K562 (cell line): Measurements from ENCODE around the gene ELMO3. TPM values are rescaled to one million over a fixed set of nuclear protein-coding genes. Genes with fewer than 3 reads are reported as not detected.
A peak's percentile ranks its signal among the peaks of the same experiment; 100 is the strongest.

Experiments used
- CBX3 ChIP-seq, 2 experiments: IDR thresholded peaks; 1 replicate in 1 of 2; 2 replicates in 1 of 2; pipeline ENCODE4 v1.6.1; 2012; ENCODE audit warnings: inconsistent platforms in 2 of 2, low read length in 2 of 2, borderline replicate concordance in 1 of 2, control low read depth in 1 of 2
- CC2D1A ChIP-seq: fragments of 450-650 bp; IDR thresholded peaks from 2 replicates; pipeline ENCODE4 v1.6.1; 2017; ENCODE audit warnings: mild to moderate bottlenecking
- CHCHD3 ChIP-seq: fragments of 250-450 bp; sonication (Bioruptor Pico); IDR thresholded peaks from 2 replicates; pipeline ENCODE4 v2.1.2; 2022; ENCODE audit warnings: mild to moderate bottlenecking
- HNRNPLL ChIP-seq: fragments of 200-400 bp; formaldehyde crosslinking; IDR thresholded peaks from 2 replicates; pipeline ENCODE4 v1.6.1; 2017; ENCODE audit warnings: low read length, low read depth, mild to moderate bottlenecking; ENCODE audit not compliant: poor library complexity, severe bottlenecking
- MAZ ChIP-seq, 2 experiments: fragments of 450-650 bp in 1 of 2; sonication (generic) in 1 of 2; formaldehyde crosslinking; IDR thresholded peaks in 1 of 2; conservative IDR thresholded peaks in 1 of 2; 2 replicates each; pipeline versions ENCODE4 v1.4.0 to v1.5.0; 2020; ENCODE audit warnings: mild to moderate bottlenecking in 1 of 2, missing genetic modification reagents in 1 of 2
- PML ChIP-seq: IDR thresholded peaks from 2 replicates; pipeline ENCODE4 v1.6.1; 2012; ENCODE audit warnings: low read length, inconsistent platforms
- POLR2B ChIP-seq: fragments of 450-650 bp; IDR thresholded peaks from 2 replicates; pipeline ENCODE4 v1.6.1; 2018; ENCODE audit warnings: low read depth; ENCODE audit not compliant: partially characterized antibody
- RNF2 ChIP-seq: sonication (generic); IDR thresholded peaks from 2 replicates; pipeline ENCODE4 v1.6.1; 2016
- polyA plus RNA-seq, 8 experiments: library from polyadenylated mRNA; depleted of rRNA in 4 of 8; stranded (reverse) in 5 of 8; unstranded in 3 of 8; fragments of >200 nt; fragmentation: Nextera tagmentation in 2 of 8; fragmentation: Illumina TruSeq in 1 of 8; extraction: Ambion mirVana in 2 of 8; extraction: Trizol in 1 of 8; gene quantifications; 2 replicates each; pipeline versions ENCODE4 v1.2.1 to v1.2.3, GENCODE V29; 2011 to 2014; ENCODE audit warnings: inconsistent platforms in 1 of 8, missing spikeins in 1 of 8
- total RNA-seq, 7 experiments: library from RNA; depleted of rRNA in 6 of 7; stranded (reverse); fragments of >200 nt in 6 of 7; fragmentation: Illumina TruSeq in 2 of 7; extraction: Trizol in 2 of 7; gene quantifications; 2 replicates each; pipeline versions ENCODE4 v1.2.1 to v1.2.3, GENCODE V29; 2011 to 2021; ENCODE audit warnings: low replicate concordance in 1 of 7
- TF ChIP-seq, protein P1 (sequence below): fragments of 200-800 bp; sonication (Bioruptor generic); IDR thresholded peaks from 2 replicates; pipeline ENCODE4 v1.6.1; 2017; ENCODE audit warnings: missing genetic modification characterization, missing compliant biosample characterization
- TF ChIP-seq, protein P2 (sequence below): sonication (generic); formaldehyde crosslinking; IDR thresholded peaks from 2 replicates; pipeline ENCODE4 v1.8.0; 2022; ENCODE audit warnings: missing genetic modification reagents, mild to moderate bottlenecking, borderline replicate concordance
- TF ChIP-seq, protein P3 (sequence below): fragments of 450-650 bp; IDR thresholded peaks from 2 replicates; pipeline ENCODE4 v1.6.1; 2016; ENCODE audit warnings: low read depth

The ELMO3 gene
- total and polyA plus RNA-seq, 9 of the 15 experiments (the other 6 are each of a cell fraction or from before 2014, with no cell fraction given), result 0.04 to 5.1 (median 1.5) TPM

DNA sequence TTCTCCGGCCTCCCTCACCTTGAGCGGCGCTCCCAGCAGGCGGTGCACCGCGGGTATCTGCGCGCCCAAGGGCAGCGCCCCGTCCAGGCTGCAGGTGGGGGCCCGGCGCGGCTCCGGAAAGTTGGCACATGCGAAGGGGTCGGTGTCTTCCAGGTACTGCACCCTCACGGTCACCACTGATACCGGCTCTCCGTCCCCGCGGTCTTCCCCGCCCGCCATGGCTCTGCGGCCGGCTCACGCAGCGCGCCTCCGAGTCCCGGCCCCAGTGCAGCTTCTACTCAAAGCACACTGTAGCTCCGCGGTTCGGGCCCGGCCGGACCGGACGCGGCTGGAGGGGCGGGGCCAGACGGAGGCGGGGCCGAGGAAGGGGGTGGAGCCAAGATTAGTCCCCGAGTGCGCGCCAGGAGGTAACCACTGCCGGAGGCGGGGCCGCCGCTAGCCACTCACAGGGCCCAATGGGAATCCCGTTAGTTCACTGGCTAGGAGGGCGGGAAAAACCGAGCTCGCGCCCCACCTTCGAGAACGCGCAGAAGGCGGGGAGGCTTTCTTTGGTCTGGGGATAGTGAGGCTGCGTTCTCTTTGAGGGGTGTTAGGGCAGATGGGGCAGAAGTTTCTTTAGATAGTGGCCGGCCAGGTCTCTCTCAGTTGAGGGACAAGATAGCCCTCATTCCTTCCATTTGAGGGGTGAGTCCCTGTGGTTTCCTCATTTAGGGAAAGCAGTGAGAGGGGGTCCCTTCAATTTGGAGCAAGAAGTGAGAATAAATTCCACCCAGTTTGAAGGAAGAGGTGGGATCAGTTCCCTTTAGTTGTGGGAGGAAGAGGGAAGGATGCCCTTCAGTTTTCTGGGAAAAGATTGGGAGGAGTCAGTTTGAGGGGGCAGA lies 48.5 kb downstream of the ELMO3 start, which contains the start of gene FHOD1 (continued):
- TF ChIP-seq, protein P1, sequence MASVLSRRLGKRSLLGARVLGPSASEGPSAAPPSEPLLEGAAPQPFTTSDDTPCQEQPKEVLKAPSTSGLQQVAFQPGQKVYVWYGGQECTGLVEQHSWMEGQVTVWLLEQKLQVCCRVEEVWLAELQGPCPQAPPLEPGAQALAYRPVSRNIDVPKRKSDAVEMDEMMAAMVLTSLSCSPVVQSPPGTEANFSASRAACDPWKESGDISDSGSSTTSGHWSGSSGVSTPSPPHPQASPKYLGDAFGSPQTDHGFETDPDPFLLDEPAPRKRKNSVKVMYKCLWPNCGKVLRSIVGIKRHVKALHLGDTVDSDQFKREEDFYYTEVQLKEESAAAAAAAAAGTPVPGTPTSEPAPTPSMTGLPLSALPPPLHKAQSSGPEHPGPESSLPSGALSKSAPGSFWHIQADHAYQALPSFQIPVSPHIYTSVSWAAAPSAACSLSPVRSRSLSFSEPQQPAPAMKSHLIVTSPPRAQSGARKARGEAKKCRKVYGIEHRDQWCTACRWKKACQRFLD (CRISPR knock-in tag), result no peak
- peak in 1 of 2 experiments; percentile 49; a peak in 1 of 3 replicates for TF ChIP-seq CBX3 (IDR thresholded peaks at IDR 0.05; ENCODE audit: borderline replicate concordance in 1 of 2, low read length in 2 of 2)
- peak; percentile 43; the same call in 1 of the 2 replicates for TF ChIP-seq RNF2
- TF ChIP-seq CC2D1A, result no peak
- TF ChIP-seq MAZ (CRISPR knock-in tag; conservative IDR thresholded peaks at IDR 0.05 in 1 of 2, IDR thresholded peaks at IDR 0.05 in 1 of 2), result peak in 1 of 2 experiments; percentile 75; a peak in 3 of 4 replicates
- peak; percentile 54; the same call in 1 of the 2 replicates for TF ChIP-seq PML
- peak; percentile 52 for TF ChIP-seq POLR2B
- TF ChIP-seq HNRNPLL, result peak; percentile 46
- no peak for TF ChIP-seq CHCHD3 (CRISPR knock-in tag)
- TF ChIP-seq, protein P2, sequence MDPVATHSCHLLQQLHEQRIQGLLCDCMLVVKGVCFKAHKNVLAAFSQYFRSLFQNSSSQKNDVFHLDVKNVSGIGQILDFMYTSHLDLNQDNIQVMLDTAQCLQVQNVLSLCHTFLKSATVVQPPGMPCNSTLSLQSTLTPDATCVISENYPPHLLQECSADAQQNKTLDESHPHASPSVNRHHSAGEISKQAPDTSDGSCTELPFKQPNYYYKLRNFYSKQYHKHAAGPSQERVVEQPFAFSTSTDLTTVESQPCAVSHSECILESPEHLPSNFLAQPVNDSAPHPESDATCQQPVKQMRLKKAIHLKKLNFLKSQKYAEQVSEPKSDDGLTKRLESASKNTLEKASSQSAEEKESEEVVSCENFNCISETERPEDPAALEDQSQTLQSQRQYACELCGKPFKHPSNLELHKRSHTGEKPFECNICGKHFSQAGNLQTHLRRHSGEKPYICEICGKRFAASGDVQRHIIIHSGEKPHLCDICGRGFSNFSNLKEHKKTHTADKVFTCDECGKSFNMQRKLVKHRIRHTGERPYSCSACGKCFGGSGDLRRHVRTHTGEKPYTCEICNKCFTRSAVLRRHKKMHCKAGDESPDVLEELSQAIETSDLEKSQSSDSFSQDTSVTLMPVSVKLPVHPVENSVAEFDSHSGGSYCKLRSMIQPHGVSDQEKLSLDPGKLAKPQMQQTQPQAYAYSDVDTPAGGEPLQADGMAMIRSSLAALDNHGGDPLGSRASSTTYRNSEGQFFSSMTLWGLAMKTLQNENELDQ, result 0 out of 2 replicates have a peak, but pooled peaks have one; percentile 29
- TF ChIP-seq, protein P3, sequence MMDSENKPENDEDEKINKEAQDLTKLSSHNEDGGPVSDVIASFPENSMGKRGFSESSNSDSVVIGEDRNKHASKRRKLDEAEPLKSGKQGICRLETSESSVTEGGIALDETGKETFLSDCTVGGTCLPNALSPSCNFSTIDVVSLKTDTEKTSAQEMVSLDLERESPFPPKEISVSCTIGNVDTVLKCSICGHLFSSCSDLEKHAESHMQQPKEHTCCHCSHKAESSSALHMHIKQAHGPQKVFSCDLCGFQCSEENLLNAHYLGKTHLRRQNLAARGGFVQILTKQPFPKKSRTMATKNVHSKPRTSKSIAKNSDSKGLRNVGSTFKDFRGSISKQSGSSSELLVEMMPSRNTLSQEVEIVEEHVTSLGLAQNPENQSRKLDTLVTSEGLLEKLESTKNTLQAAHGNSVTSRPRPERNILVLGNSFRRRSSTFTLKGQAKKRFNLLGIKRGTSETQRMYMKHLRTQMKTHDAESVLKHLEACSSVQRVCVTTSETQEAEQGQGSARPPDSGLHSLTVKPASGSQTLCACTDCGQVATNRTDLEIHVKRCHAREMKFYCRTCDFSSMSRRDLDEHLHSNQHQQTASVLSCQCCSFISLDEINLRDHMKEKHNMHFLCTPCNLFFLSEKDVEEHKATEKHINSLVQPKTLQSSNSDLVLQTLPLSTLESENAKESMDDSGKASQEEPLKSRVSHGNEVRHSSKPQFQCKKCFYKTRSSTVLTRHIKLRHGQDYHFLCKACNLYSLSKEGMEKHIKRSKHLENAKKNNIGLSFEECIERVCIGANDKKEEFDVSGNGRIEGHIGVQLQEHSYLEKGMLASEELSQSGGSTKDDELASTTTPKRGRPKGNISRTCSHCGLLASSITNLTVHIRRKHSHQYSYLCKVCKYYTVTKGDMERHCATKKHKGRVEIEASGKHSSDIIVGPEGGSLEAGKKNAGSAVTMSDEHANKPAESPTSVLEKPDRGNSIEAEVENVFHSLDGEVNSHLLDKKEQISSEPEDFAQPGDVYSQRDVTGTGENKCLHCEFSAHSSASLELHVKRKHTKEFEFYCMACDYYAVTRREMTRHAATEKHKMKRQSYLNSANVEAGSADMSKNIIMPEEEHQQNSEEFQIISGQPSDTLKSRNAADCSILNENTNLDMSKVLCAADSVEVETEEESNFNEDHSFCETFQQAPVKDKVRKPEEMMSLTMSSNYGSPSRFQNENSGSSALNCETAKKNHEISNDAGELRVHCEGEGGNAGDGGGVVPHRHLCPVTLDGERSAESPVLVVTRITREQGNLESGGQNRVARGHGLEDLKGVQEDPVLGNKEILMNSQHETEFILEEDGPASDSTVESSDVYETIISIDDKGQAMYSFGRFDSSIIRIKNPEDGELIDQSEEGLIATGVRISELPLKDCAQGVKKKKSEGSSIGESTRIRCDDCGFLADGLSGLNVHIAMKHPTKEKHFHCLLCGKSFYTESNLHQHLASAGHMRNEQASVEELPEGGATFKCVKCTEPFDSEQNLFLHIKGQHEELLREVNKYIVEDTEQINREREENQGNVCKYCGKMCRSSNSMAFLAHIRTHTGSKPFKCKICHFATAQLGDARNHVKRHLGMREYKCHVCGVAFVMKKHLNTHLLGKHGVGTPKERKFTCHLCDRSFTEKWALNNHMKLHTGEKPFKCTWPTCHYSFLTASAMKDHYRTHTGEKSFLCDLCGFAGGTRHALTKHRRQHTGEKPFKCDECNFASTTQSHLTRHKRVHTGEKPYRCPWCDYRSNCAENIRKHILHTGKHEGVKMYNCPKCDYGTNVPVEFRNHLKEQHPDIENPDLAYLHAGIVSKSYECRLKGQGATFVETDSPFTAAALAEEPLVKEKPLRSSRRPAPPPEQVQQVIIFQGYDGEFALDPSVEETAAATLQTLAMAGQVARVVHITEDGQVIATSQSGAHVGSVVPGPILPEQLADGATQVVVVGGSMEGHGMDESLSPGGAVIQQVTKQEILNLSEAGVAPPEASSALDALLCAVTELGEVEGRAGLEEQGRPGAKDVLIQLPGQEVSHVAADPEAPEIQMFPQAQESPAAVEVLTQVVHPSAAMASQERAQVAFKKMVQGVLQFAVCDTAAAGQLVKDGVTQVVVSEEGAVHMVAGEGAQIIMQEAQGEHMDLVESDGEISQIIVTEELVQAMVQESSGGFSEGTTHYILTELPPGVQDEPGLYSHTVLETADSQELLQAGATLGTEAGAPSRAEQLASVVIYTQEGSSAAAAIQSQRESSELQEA, result no peak
